Subcutaneous abdominal adipose tissue (tissue), 5 donors: ENCODE data around the gene ZSCAN23.

Experiments used
- H3K27ac ChIP-seq: one replicate; pipeline ENCODE4 v1.7.0; 2013; ENCODE audit warnings: low read depth, mild to moderate bottlenecking, inconsistent platforms, low read length, moderate library complexity
- H3K27me3 ChIP-seq, 5 donors: one replicate each; pipeline ENCODE4 v1.7.0; 2013; ENCODE audit warnings: low read length in 5 of 5, inconsistent platforms in 1 of 5; ENCODE audit not compliant: control insufficient read depth in 5 of 5, insufficient read depth in 4 of 5
- H3K36me3 ChIP-seq, 5 donors: one replicate each; pipeline ENCODE4 v1.7.0; 2013; ENCODE audit warnings: low read length in 5 of 5; ENCODE audit not compliant: control insufficient read depth in 5 of 5, insufficient read depth in 5 of 5
- H3K4me1 ChIP-seq, 5 donors: one replicate each; pipeline ENCODE4 v1.7.0; 2013; ENCODE audit warnings: low read length in 5 of 5, mild to moderate bottlenecking in 3 of 5, moderate library complexity in 1 of 5; ENCODE audit not compliant: control insufficient read depth in 5 of 5, insufficient read depth in 5 of 5
- H3K4me3 ChIP-seq, 5 donors: one replicate each; pipeline ENCODE4 v1.7.0; 2013; ENCODE audit warnings: low read length in 5 of 5, low read depth in 1 of 5
- H3K9ac ChIP-seq, 5 donors: one replicate each; pipeline ENCODE4 v1.7.0; 2013; ENCODE audit warnings: low read length in 5 of 5, mild to moderate bottlenecking in 4 of 5, moderate library complexity in 3 of 5
- H3K9me3 ChIP-seq, 5 donors: one replicate each; pipeline ENCODE4 v1.7.0; 2013; ENCODE audit warnings: low read length in 5 of 5; ENCODE audit not compliant: control insufficient read depth in 5 of 5
- donor health status: healthy.
- donor health status: healthy.
- donor health status: healthy.
- donor health status: healthy.
- donor health status: healthy.

Gene ZSCAN23

GRCh38 chr6:28443112-28443773 lies at the start of gene ZSCAN23:
TSS of gene ZSCAN23 (minus strand) at chr6:28443491. CDS start at chr6:28436266, 7,225 bp downstream.
- Histone ChIP-seq H3K9me3 (no peaks in the 10 kb centered on the region), H3K4me1 (peaks cover 0 to 22% (median 18%) of the 10 kb centered on the region in 5 donors), H3K36me3 (peaks cover 0 to 8% (median 0%) of the 10 kb centered on the region in 5 donors), H3K4me3 (peak within 1 kb of the TSS; percentile 92 to 99 (median 93)), H3K9ac (peak within 1 kb of the TSS; percentile 55 to 83 (median 70)), H3K27ac (no peak within 1 kb of the TSS), H3K27me3 (peaks cover 7 to 19% (median 15%) of the 10 kb centered on the region in 5 donors)

- no peak overlapping the region for H3K27ac ChIP-seq
- no peaks in the 10 kb centered on the region for H3K36me3 ChIP-seq
- no peak overlapping the region for H3K4me3 ChIP-seq
- H3K9ac ChIP-seq, result no peak overlapping the region
- H3K9me3 ChIP-seq, result no peaks in the 10 kb centered on the region
- H3K4me1 ChIP-seq, result peaks cover 0 to 14% (median 7%) of the 10 kb centered on the region in 5 donors
- peaks cover 0 to 4% (median 0%) of the 10 kb centered on the region in 5 donors for H3K27me3 ChIP-seq
Measured at GRCh38 chr6:28491984-28492317, 48.7 kb upstream of the ZSCAN23 start.

GRCh38 chr6:28490205-28490890 lies 47.1 kb upstream of the ZSCAN23 start:
- peaks cover 0 to 14% (median 7%) of the 10 kb centered on the region in 5 donors for H3K4me1 ChIP-seq
- H3K27me3 ChIP-seq, result peaks cover 0 to 4% (median 0%) of the 10 kb centered on the region in 5 donors
- no peaks in the 10 kb centered on the region for H3K9me3 ChIP-seq
- peak overlapping the region; percentile 52 to 78 (median 69) for H3K4me3 ChIP-seq
- peak overlapping the region; percentile 48 for H3K27ac ChIP-seq
- H3K9ac ChIP-seq, result peak overlapping the region in 4 of 5 donors; percentile 4 to 72 (median 46)
- no peaks in the 10 kb centered on the region for H3K36me3 ChIP-seq

- Histone ChIP-seq H3K36me3 (no peaks in the 10 kb centered on the region), H3K4me3 (peak overlapping the region; percentile 52 to 78 (median 69)), H3K9ac (peak overlapping the region; percentile 4 to 72 (median 39)), H3K27ac (peak overlapping the region; percentile 48), H3K4me1 (peaks cover 0 to 14% (median 7%) of the 10 kb centered on the region in 5 donors), H3K27me3 (peaks cover 0 to 4% (median 0%) of the 10 kb centered on the region in 5 donors), H3K9me3 (no peaks in the 10 kb centered on the region)
Measured at GRCh38 chr6:28489366-28490204, 46.3 kb upstream of the ZSCAN23 start.

- no peaks in the 10 kb centered on the region for H3K9me3 ChIP-seq
- H3K27me3 ChIP-seq, result peaks cover 0 to 4% (median 0%) of the 10 kb centered on the region in 5 donors
- H3K9ac ChIP-seq, result peak overlapping the region in 1 of 5 donors; percentile 66
- H3K36me3 ChIP-seq, result no peaks in the 10 kb centered on the region
- no peak overlapping the region for H3K27ac ChIP-seq
- H3K4me1 ChIP-seq, result peaks cover 0 to 14% (median 7%) of the 10 kb centered on the region in 5 donors
- H3K4me3 ChIP-seq, result peak overlapping the region; percentile 52 to 78 (median 69)
Measured at GRCh38 chr6:28488916-28489365, 45.6 kb upstream of the ZSCAN23 start.

- H3K27me3 ChIP-seq, result peaks cover 0 to 4% (median 0%) of the 10 kb centered on the region in 5 donors
- H3K4me1 ChIP-seq, result peaks cover 0 to 14% (median 7%) of the 10 kb centered on the region in 5 donors
- H3K4me3 ChIP-seq, result no peak overlapping the region
- H3K36me3 ChIP-seq, result no peaks in the 10 kb centered on the region
- no peaks in the 10 kb centered on the region for H3K9me3 ChIP-seq
- no peak overlapping the region for H3K27ac ChIP-seq
- H3K9ac ChIP-seq, result no peak overlapping the region
Measured at GRCh38 chr6:28486988-28487742, 43.9 kb upstream of the ZSCAN23 start.

GRCh38 chr6:28486533-28486932 lies 43.2 kb upstream of the ZSCAN23 start:
- H3K36me3 ChIP-seq, result no peaks in the 10 kb centered on the region
- H3K27ac ChIP-seq, result no peak overlapping the region
- H3K27me3 ChIP-seq, result peaks cover under 1 to 8% (median 4%) of the 10 kb centered on the region in 5 donors
- H3K9me3 ChIP-seq, result no peaks in the 10 kb centered on the region
- H3K9ac ChIP-seq, result no peak overlapping the region
- H3K4me3 ChIP-seq, result no peak overlapping the region
- H3K4me1 ChIP-seq, result peaks cover 0 to 14% (median 7%) of the 10 kb centered on the region in 5 donors

GRCh38 chr6:28485482-28485881 lies 42.2 kb upstream of the ZSCAN23 start:
- Histone ChIP-seq H3K9ac (no peak overlapping the region), H3K4me3 (no peak overlapping the region), H3K4me1 (peaks cover 0 to 11% (median 7%) of the 10 kb centered on the region in 5 donors), H3K27me3 (peaks cover 4 to 11% (median 6%) of the 10 kb centered on the region in 5 donors), H3K36me3 (no peaks in the 10 kb centered on the region), H3K27ac (no peak overlapping the region), H3K9me3 (no peaks in the 10 kb centered on the region)

GRCh38 chr6:28480253-28480932 lies 37.1 kb upstream of the ZSCAN23 start:
- Histone ChIP-seq H3K27ac (no peak overlapping the region), H3K9ac (no peak overlapping the region), H3K36me3 (no peaks in the 10 kb centered on the region), H3K4me1 (no peaks in the 10 kb centered on the region), H3K9me3 (no peaks in the 10 kb centered on the region), H3K4me3 (no peak overlapping the region), H3K27me3 (peaks cover 7 to 26% (median 11%) of the 10 kb centered on the region in 5 donors)
